SK-N-MC (cell line): Measurements from ENCODE around the gene LRRN2.

Experiments used
- DNase-seq: peaks from one replicate; pipeline ENCODE4 v3.0.0-alpha.2; 2011; ENCODE audit warnings: low read depth, low spot score
- H3K27ac ChIP-seq: fragments of 200-600 bp; sonication (generic); 2 replicates; pipeline ENCODE4 v1.5.1; 2016; ENCODE audit warnings: mixed run types
- H3K36me3 ChIP-seq: fragments of 200-600 bp; sonication (generic); 2 replicates; pipeline ENCODE4 v1.6.1; 2017; ENCODE audit warnings: antibody characterized with exemption, low read length, mixed read lengths; ENCODE audit not compliant: insufficient read depth
- H3K4me3 ChIP-seq: fragments of 200-600 bp; sonication (generic); 2 replicates; pipeline ENCODE4 v1.5.1; 2016
- H3K9ac ChIP-seq: fragments of 200-600 bp; sonication (generic); 2 replicates; pipeline ENCODE4 v1.8.0; 2017; ENCODE audit warnings: mixed run types, mixed read lengths; ENCODE audit not compliant: insufficient read length
- H3K9me3 ChIP-seq: fragments of 200-600 bp; sonication (generic); 2 replicates; pipeline ENCODE4 v1.6.1; 2017; ENCODE audit warnings: low read depth, mild to moderate bottlenecking, antibody characterized with exemption, low read length, moderate library complexity, mixed read lengths
- EZH2 ChIP-seq: fragments of 200-600 bp; sonication (generic); IDR thresholded peaks from one replicate; pipeline ENCODE4 v1.6.1; 2017; ENCODE audit warnings: antibody characterized with exemption
- FOXP2 ChIP-seq: optimal IDR thresholded peaks from 2 replicates; pipeline ENCODE3; 2011; ENCODE audit warnings: mild to moderate bottlenecking, moderate library complexity; ENCODE audit not compliant: insufficient read depth; ENCODE audit errors: extremely low read length, control extremely low read depth
- POLR2AphosphoS5 ChIP-seq: IDR thresholded peaks from 2 replicates; pipeline ENCODE4 v1.6.1; 2012; ENCODE audit warnings: mild to moderate bottlenecking, low read depth, low read length, borderline replicate concordance

The LRRN2 gene

DNA sequence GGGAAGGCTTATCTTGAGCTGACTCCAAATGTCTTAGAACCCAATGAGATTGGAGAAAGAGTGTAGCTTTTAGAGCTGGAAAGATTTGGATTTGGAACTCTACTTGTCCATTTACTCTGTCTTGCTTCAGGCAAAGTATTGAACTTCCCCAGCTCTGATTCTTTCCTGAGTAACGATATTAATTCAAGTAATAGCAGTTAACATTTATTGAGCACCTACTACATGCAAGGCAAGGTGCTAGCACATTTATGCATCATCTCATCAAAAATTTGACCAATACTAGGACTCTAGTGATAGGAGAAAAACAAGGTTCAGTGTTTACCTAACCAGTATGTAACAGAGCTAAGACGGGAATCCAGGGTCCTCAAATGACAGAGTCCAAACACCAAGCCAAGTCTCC lies 2.5 kb upstream of the LRRN2 start:
- Histone ChIP-seq H3K9ac (no peak overlapping the region), H3K9me3 (no peaks in the 10 kb centered on the region), H3K36me3 (no peaks in the 10 kb centered on the region), H3K27ac (no peak overlapping the region), H3K4me3 (no peak overlapping the region)
- no peak for DNase-seq
- TF ChIP-seq EZH2: no peak
- TF ChIP-seq FOXP2: no peak
- no peak for TF ChIP-seq POLR2AphosphoS5

GRCh38 chr1:204684571-204685235 lies 835 bp downstream of the LRRN2 start:
- Histone ChIP-seq H3K9ac (no peak overlapping the region), H3K27ac (no peak overlapping the region), H3K9me3 (no peaks in the 10 kb centered on the region)

DNA sequence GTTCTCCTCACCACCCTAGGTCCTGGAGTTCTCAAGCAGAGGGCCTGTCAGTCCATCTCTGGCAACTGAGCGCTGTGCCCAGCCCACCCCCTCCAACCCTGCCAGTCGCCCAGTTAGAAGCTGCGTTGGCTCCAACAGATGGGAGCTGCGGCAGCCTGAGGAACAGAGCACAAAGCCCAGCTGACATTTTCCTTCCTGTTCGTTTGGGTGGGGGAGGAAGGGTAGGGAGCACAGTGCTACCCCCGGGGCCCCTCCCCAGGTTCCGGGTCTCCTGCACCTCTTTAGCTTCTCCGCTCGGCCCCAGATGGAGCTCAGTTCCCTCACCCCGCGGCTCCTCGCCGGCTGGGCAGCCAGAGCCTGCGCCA lies 1.4 kb downstream of the LRRN2 start:
- H3K4me3 ChIP-seq: no peak overlapping the region

More at GRCh38 chr1:204684571-204685235, 835 bp downstream of the LRRN2 start:
- DNase-seq: no peak
- TF ChIP-seq EZH2: no peak
- TF ChIP-seq POLR2AphosphoS5: no peak
- no peak for TF ChIP-seq FOXP2
- Histone ChIP-seq H3K36me3 (no peaks in the 10 kb centered on the region), H3K4me3 (no peak overlapping the region)

DNA sequence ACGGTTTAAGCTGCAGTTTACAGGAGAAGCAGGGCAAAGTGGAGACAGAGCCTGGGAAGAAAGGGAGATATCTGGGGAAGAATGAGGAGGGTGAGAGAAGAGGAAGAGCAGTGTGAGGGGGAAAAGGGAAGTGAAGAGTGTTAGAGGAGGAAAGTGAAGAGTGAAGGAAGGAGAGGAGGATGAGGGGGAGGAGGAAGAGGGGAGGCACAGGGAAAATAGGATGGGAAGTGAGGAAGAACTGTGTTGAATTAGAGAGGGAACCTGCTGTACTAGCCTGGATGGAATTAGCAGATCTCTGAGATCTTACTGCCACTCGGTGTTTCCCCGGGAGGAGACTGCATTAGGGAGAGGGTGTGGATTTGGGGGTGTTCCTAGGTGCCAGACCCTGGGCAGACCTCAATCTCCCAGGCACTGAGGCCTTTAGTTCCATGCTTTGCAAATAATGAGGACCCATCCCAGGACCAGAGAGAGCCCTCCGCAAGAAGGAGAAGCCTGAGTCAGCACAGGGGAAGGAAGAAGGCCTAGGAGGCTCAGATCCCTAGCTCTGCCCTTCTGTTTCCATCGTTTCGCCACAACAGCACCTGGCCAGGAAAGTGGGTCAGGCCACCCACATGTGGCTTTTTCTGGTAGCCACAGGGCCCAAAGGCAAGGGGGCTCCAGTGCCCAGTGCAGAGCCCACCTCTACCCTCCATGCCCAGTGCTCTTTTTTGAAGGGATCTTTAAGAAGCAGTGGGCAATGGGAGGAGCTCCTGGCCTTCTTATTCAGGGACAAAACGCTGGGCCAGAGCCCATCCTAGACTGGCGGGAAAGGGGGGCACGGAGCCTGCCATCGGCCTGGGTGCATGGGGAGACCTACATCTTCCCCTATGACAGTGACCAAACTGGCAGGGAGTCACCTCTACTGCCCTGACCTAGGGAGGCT lies 2.0 kb downstream of the LRRN2 start:
- H3K36me3 ChIP-seq: no peaks in the 10 kb centered on the region
- H3K27ac ChIP-seq: no peak overlapping the region
- no peak overlapping the region for H3K4me3 ChIP-seq
- no peak for DNase-seq
- no peak for TF ChIP-seq EZH2
- TF ChIP-seq FOXP2: no peak
- no peak for TF ChIP-seq POLR2AphosphoS5
- H3K9ac ChIP-seq: no peak overlapping the region
- no peaks in the 10 kb centered on the region for H3K9me3 ChIP-seq

More for the DNA sequence above, 1.4 kb downstream of the LRRN2 start:
- TF ChIP-seq FOXP2: no peak
- TF ChIP-seq EZH2: no peak
- TF ChIP-seq POLR2AphosphoS5: no peak
- no peaks in the 10 kb centered on the region for H3K36me3 ChIP-seq
- no peak overlapping the region for H3K27ac ChIP-seq
- no peaks in the 10 kb centered on the region for H3K9me3 ChIP-seq
- no peak overlapping the region for H3K9ac ChIP-seq
- DNase-seq: no peak

- no peak for TF ChIP-seq POLR2AphosphoS5
- TF ChIP-seq EZH2: no peak
- TF ChIP-seq FOXP2: no peak
- Histone ChIP-seq H3K4me3 (no peak overlapping the region), H3K27ac (no peak overlapping the region), H3K36me3 (no peaks in the 10 kb centered on the region), H3K9me3 (no peaks in the 10 kb centered on the region), H3K9ac (no peak overlapping the region)
- no peak for DNase-seq
Measured at GRCh38 chr1:204680461-204680860, 5.1 kb downstream of the LRRN2 start.

- Histone ChIP-seq H3K4me3 (no peak overlapping the region), H3K9ac (no peak overlapping the region), H3K36me3 (no peaks in the 10 kb centered on the region), H3K27ac (no peak overlapping the region), H3K9me3 (no peaks in the 10 kb centered on the region)
- no peak for DNase-seq
- TF ChIP-seq FOXP2 (no peak), EZH2 (no peak), POLR2AphosphoS5 (no peak)
Measured at GRCh38 chr1:204680051-204680450, 5.5 kb downstream of the LRRN2 start.

DNA sequence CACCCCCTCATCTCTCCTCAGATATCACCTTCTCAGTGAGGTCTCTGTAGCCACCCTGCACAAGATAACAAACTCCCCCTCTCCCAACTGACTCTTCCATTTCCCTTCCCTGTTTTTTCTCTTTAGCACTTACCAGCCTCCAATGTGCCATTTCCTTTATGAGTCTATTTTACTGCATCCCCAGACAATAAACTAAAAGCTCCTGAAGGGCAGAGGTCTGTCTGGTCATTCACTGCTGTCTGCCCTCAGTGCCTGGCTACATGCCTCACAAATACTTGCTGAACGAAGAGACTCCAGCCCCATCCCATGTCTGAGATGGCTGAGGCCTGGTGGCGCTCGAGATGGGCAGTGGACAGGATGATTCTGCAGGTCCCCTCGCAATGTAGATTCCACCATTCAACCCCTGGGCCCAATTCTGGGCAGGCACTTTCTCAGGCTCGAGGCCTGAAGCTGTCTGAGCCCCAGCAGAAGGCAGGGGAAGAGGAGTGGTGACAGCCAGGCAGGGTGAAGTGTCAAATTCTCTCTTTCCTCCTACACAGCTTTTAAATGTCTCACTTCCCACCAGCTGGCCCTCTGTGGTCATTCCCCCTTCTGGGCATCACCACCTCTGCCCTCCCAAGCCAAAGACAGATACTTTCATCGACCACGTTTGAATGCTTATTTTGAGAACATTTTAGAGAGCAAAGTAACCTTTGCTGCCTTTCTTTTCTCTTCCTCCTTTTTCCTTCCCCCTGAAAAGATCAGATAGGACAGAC lies 6.6 kb downstream of the LRRN2 start:
- H3K27ac ChIP-seq: no peak overlapping the region
- H3K36me3 ChIP-seq: no peaks in the 10 kb centered on the region
- H3K9me3 ChIP-seq: no peaks in the 10 kb centered on the region
- no peak overlapping the region for H3K9ac ChIP-seq
- no peak for DNase-seq
- no peak overlapping the region for H3K4me3 ChIP-seq
- TF ChIP-seq EZH2 (no peak), FOXP2 (no peak), POLR2AphosphoS5 (no peak)

GRCh38 chr1:204677864-204678263 lies 7.7 kb downstream of the LRRN2 start:
- no peak overlapping the region for H3K4me3 ChIP-seq
- no peak overlapping the region for H3K9ac ChIP-seq
- TF ChIP-seq FOXP2 (no peak), EZH2 (no peak), POLR2AphosphoS5 (no peak)
- no peaks in the 10 kb centered on the region for H3K9me3 ChIP-seq
- no peaks in the 10 kb centered on the region for H3K36me3 ChIP-seq
- DNase-seq: no peak
- H3K27ac ChIP-seq: no peak overlapping the region
